Omental fat pad (tissue), 4 donors: ENCODE data around the gene DDX10. TPM values are rescaled to one million over a fixed set of nuclear protein-coding genes. Genes with fewer than 3 reads are reported as not detected.

Experiments
- ATAC-seq: fragments of 150-250 bp; one replicate; pipeline ENCODE4 v1.9.1; 2016; ENCODE audit warnings: mild to moderate bottlenecking, moderate library complexity; ENCODE audit not compliant: low FRiP score
- DNase-seq: peaks from one replicate; pipeline ENCODE4 v3.0.0-alpha.2; 2019; ENCODE audit warnings: low spot score
- CTCF ChIP-seq, 3 donors: fragments of 450-650 bp; IDR thresholded peaks; one replicate each; pipeline ENCODE4 v1.5.1; 2016 to 2017; ENCODE audit warnings: antibody characterized with exemption in 3 of 3, mild to moderate bottlenecking in 3 of 3, moderate library complexity in 2 of 3
- total RNA-seq, 4 donors: library from RNA; depleted of rRNA; stranded (reverse); fragments of >200 nt; gene quantifications; one replicate each; pipeline ENCODE4 v1.1.0, GENCODE V29; 2016

The DDX10 gene
- total RNA-seq, 4 donors from 2014 or later: 20.2 to 60.6 (median 26.5) TPM

GRCh38 chr11:108934696-108935095, 269.8 kb downstream of the DDX10 start:
- DNase-seq (no peak), ATAC-seq (no peak)
- TF ChIP-seq CTCF (IDR thresholded peaks at IDR 0.05): no peak

GRCh38 chr11:108937746-108938145, 272.9 kb downstream of the DDX10 start:
- no peak for DNase-seq
- TF ChIP-seq CTCF (IDR thresholded peaks at IDR 0.05): no peak
- no peak for ATAC-seq

- ATAC-seq (no peak), DNase-seq (no peak)
- no peak for TF ChIP-seq CTCF (IDR thresholded peaks at IDR 0.05)
Measured at GRCh38 chr11:108938604-108939003, 273.7 kb downstream of the DDX10 start.

- no peak for DNase-seq
- ATAC-seq: no peak
- TF ChIP-seq CTCF (IDR thresholded peaks at IDR 0.05): no peak
Measured at GRCh38 chr11:108939135-108939534, 274.3 kb downstream of the DDX10 start.

GRCh38 chr11:108943853-108944252, 279.0 kb downstream of the DDX10 start:
- DNase-seq (no peak), ATAC-seq (no peak)

GRCh38 chr11:108944471-108945178, 279.8 kb downstream of the DDX10 start:
- no peak for TF ChIP-seq CTCF (IDR thresholded peaks at IDR 0.05)
- no peak for DNase-seq
- ATAC-seq: no peak

More at GRCh38 chr11:108943853-108944252, 279.0 kb downstream of the DDX10 start:
- TF ChIP-seq CTCF (IDR thresholded peaks at IDR 0.05): no peak

GRCh38 chr11:108945341-108945740, 280.5 kb downstream of the DDX10 start:
- ATAC-seq: no peak
- no peak for DNase-seq
- no peak for TF ChIP-seq CTCF (IDR thresholded peaks at IDR 0.05)
